ENCODE results near the gene CALM1.

Gene CALM1

GRCh38 chr14:90421001-90421631 lies 24.3 kb downstream of the CALM1 start:
- no peak for TF ChIP-seq CTCF (IDR thresholded peaks at IDR 0.05)

GRCh38 chr14:90421632-90422020 lies 24.8 kb downstream of the CALM1 start:
- TF ChIP-seq CTCF (IDR thresholded peaks at IDR 0.05) = no peak

GRCh38 chr14:90423166-90423565 lies 26.3 kb downstream of the CALM1 start:
- no peak for TF ChIP-seq CTCF (IDR thresholded peaks at IDR 0.05)

- no peak for TF ChIP-seq CTCF (IDR thresholded peaks at IDR 0.05)
Measured at GRCh38 chr14:90424075-90424474, 27.2 kb downstream of the CALM1 start.

- no peak for TF ChIP-seq CTCF (IDR thresholded peaks at IDR 0.05)
Measured at GRCh38 chr14:90424686-90425372, 28.0 kb downstream of the CALM1 start.

- no peak for TF ChIP-seq CTCF (IDR thresholded peaks at IDR 0.05)
Measured at GRCh38 chr14:90425373-90425879, 28.6 kb downstream of the CALM1 start.

GRCh38 chr14:90426031-90426540 lies 29.3 kb downstream of the CALM1 start:
- TF ChIP-seq CTCF (IDR thresholded peaks at IDR 0.05) = no peak
